Measurements from ENCODE around the gene EML4. TPM values are rescaled to one million over a fixed set of nuclear protein-coding genes. Genes with fewer than 3 reads are reported as not detected.
A peak's percentile ranks its signal among the peaks of the same experiment; 100 is the strongest.
"Not testable (repeated sequence)": the region's sequence is repeated elsewhere in the genome, so short reads cannot be mapped to it uniquely, and the experiment has no call there.

Gene EML4
- total RNA-seq, 3 donors from 2014 or later = 57.1 to 60.0 (median 58.2) TPM

DNA sequence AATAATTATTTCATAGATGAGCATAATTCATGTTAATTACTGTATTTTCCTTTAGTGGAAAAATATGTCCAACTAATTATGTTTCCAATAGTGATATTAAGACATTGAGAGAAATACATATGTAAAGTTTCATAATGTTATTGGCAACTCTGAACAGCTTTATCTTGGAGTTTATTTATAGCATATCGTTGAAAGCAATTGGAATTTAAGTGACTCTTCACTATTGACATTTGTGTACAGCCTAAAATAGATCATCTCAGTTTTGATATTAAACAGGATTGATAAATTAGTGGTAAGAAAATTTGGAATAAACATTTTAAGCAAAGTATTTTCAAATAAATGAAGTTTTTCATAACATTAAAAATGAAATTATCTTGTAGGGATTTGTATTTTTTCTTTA, 79.7 kb downstream of the EML4 start:
- Mint-ChIP-seq H3K9me3 (no peaks in the 10 kb centered on the region), H3K4me3 (no peak overlapping the region), H3K27me3 (ENCODE audit: low read depth) (no peaks in the 10 kb centered on the region), H3K36me3 (ENCODE audit: insufficient read depth) (peaks cover 43% of the 10 kb centered on the region), H3K4me1 (ENCODE audit: low read depth) (peaks cover 64% of the 10 kb centered on the region)
- ATAC-seq (no peak), DNase-seq (no peak)

DNA sequence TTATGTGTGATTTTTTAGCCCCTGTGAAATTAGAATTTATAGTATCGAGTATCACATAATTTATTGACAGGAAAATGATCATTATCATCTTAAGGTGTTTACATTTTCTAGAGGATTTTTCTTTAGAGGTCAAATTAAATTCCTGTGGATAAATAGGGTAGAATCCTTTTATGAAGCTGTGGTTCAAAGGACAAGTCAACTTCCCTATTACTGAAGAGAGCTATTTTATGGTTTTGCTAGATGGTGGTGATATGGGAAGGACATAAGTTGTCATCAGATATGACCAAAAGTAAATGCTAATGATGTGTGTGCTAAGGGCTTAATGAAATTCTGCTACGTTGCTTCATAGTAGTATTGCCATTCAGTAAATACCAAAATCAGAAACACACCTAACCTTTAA, 80.1 kb downstream of the EML4 start:
- H3K4me1 Mint-ChIP-seq (ENCODE audit: low read depth) = peaks cover 66% of the 10 kb centered on the region
- H3K9me3 Mint-ChIP-seq = no peaks in the 10 kb centered on the region
- no peak for DNase-seq
- no peak overlapping the region for H3K4me3 Mint-ChIP-seq
- no peak for ATAC-seq
- peaks cover 48% of the 10 kb centered on the region for H3K36me3 Mint-ChIP-seq (ENCODE audit: insufficient read depth)
- no peaks in the 10 kb centered on the region for H3K27me3 Mint-ChIP-seq (ENCODE audit: low read depth)

DNA sequence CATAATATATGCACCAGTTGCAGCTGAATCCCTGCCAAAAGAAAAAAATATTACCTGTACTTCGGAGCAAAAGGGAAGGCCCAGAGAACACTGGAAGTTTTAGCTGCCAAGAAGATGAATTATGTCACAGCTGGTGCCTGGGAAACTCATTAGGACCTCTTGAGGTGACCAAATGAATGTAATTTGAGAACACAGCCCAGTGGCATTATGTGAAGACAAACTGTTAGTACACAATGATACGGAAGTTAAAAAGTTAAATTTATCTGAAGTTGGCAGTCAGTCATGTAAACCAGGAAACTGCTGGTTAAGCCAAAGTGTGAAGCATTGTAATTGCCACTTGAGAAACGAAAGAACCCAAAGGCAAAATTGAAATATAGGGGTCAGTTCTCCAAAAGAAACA, 80.7 kb downstream of the EML4 start:
- Mint-ChIP-seq H3K27me3 (ENCODE audit: low read depth) (no peaks in the 10 kb centered on the region), H3K36me3 (ENCODE audit: insufficient read depth) (peaks cover 48% of the 10 kb centered on the region), H3K9me3 (no peaks in the 10 kb centered on the region), H3K4me3 (no peak overlapping the region), H3K4me1 (ENCODE audit: low read depth) (peaks cover 68% of the 10 kb centered on the region)
- no peak for ATAC-seq
- no peak for DNase-seq

DNA sequence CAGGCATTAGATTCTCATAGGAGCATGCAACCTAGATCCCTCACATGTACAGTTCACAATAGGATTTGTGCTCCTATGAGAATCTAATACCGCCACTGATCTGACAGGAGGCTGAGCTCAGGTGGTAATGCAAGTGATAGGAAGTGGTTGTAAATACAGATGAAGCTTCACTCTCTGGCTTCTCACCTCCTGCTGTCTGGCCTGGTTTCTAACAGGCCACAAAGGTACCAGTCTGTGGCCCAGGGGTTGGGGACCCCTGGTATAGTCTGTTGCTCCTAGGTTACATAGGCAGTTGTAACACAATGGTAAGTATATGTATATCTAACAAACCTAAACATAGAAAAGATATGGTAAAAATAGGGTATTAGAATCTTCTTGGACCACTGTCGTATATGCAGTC, 81.8 kb downstream of the EML4 start:
- no peak for DNase-seq
- Mint-ChIP-seq H3K27me3 (ENCODE audit: low read depth) (no peaks in the 10 kb centered on the region), H3K9me3 (no peaks in the 10 kb centered on the region), H3K36me3 (ENCODE audit: insufficient read depth) (peaks cover 47% of the 10 kb centered on the region), H3K4me3 (no peak overlapping the region), H3K4me1 (ENCODE audit: low read depth) (peaks cover 73% of the 10 kb centered on the region)
- ATAC-seq = peak in 1 of 2 donors; percentile 5

DNA sequence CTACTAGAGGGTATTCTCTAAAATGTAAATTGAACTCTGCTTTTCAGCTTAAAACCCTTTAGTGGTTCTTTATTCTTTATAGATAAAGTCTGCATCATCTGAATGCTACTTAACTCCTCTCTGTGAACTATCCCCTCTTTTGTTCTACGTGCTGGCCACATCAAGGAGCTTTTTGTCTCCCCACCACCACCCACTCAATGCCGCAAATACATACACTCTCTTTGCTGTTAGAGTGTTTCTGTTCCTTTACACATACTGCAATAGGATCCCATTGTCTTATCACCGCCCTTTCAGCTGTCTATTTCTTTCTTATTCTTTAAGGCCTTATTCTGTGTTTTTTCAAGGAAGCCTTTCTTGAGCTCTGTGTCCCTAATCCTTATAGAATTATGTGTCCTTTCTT, 83.3 kb downstream of the EML4 start:
- no peaks in the 10 kb centered on the region for H3K9me3 Mint-ChIP-seq
- peaks cover 76% of the 10 kb centered on the region for H3K4me1 Mint-ChIP-seq (ENCODE audit: low read depth)
- DNase-seq = no peak
- no peak overlapping the region for H3K4me3 Mint-ChIP-seq
- H3K36me3 Mint-ChIP-seq (ENCODE audit: insufficient read depth) = peaks cover 34% of the 10 kb centered on the region
- no peaks in the 10 kb centered on the region for H3K27me3 Mint-ChIP-seq (ENCODE audit: low read depth)
- ATAC-seq = peak; percentile 83 to 90

DNA sequence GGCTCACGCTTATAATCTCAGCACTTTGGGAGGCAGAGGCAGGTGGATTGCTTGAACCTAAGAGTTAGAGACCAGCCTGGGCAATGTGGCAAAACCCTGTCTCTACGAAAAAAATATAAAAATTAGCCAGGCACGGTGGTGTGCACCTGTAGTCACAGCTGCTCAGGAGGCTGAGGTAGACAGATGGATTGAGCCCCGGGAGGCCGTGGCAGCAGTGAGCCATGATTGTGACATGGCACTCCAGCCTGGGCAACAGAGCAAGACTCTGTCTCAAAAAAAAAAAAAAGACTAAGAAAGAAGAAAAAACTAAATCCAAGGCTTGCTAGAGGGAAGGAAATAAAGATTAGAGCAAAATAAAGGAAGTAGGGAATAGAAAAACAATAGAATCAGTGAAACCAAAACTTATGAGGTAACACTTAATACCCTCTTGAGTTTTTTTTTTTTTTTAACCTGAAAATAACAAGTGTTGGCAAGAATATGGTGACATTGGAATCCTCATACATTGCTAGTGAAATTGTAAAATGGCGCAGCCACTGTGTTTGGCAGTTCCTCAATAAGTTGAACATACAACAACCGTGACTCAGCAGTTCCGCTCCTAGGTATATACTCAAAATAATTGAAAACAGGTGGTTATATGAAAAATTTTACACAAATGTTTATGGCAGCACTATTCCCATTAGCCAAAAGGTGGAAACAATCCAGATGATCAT, 85.2 kb downstream of the EML4 start:
- no peak for ATAC-seq
- peaks cover 33% of the 10 kb centered on the region for H3K36me3 Mint-ChIP-seq (ENCODE audit: insufficient read depth)
- H3K4me1 Mint-ChIP-seq (ENCODE audit: low read depth) = peaks cover 72% of the 10 kb centered on the region
- no peak overlapping the region for H3K4me3 Mint-ChIP-seq
- H3K9me3 Mint-ChIP-seq = no peaks in the 10 kb centered on the region
- no peak for DNase-seq
- no peaks in the 10 kb centered on the region for H3K27me3 Mint-ChIP-seq (ENCODE audit: low read depth)

DNA sequence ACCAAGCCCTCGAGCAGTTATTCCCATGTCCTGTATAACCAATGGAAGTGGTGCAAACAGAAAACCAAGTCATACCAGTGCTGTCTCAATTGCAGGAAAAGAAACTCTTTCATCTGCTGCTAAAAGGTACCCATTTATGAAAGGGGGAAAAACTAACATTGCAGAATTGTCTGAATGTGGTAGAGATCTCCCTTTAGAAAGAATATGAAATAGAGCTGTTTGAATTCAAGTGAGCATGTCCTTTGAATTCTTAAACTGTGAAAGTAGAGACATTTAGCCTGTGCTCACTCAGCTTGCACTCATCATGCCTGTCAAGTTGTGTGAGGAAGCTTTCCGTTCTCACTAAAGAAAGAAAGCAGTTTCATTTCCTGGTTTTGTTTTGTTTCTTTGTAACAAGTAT, 87.4 kb downstream of the EML4 start:
- Mint-ChIP-seq H3K4me3 (no peak overlapping the region), H3K4me1 (ENCODE audit: low read depth) (peaks cover 53% of the 10 kb centered on the region), H3K36me3 (ENCODE audit: insufficient read depth) (peaks cover 29% of the 10 kb centered on the region)

DNA sequence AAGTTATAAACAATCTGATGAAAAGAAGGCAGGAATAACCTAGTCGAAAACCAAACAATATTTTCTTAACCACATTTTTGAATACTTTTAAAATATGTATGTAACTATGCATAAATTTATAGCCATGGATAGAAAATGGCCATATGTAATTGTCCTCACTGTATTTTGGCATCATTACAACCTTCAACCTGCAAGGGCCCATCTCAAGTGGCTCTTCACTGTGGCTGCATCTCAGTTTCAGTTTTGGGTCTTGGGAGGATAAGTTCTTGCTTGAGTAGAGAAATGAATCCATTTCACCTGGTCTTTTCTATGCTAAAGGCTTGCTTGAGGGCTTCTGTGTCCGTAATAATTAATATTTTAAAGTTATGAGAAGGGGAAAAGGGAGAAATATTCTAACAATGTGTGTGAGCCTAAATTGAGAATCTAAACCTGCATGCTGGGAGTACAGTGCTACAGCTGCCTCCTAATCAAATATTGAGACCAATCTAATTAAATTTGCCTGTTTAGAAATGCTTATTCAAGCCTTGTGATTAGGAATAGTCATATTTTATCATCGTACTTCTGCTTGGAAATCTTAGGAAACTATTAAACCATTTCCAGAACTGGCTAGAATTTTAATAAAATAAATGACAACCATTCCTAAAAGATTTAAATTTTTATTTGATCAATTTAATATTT, 92.5 kb downstream of the EML4 start:
- no peak for DNase-seq
- Mint-ChIP-seq H3K4me3 (no peak overlapping the region), H3K36me3 (ENCODE audit: insufficient read depth) (peaks cover 17% of the 10 kb centered on the region), H3K9me3 (no peaks in the 10 kb centered on the region), H3K4me1 (ENCODE audit: low read depth) (peaks cover 13% of the 10 kb centered on the region), H3K27me3 (ENCODE audit: low read depth) (no peaks in the 10 kb centered on the region)
- no peak for ATAC-seq

More for the DNA sequence above, 87.4 kb downstream of the EML4 start:
- no peak for DNase-seq
- H3K9me3 Mint-ChIP-seq = no peaks in the 10 kb centered on the region
- ATAC-seq = peak; percentile 52 to 57
- H3K27me3 Mint-ChIP-seq (ENCODE audit: low read depth) = no peaks in the 10 kb centered on the region

DNA sequence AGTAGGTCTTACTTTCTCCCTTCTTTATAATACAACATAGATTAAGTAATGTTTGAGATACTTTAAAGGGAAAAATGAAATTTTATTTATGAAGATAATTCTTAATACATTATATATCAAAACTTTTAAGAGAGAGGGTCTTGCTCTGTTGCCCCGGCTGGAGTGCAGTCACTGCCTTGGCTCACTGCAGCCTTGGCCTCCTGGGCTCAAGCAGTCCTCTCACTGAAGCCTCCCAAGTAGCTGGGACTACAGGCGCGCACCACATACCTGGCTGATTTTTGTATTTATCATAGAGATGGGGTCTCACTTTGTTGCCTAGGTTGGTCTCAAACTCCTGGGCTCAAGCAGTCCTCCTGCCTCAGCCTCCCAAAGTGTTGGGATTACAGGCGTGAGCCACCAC, 97.1 kb downstream of the EML4 start:
- ATAC-seq = no peak
- H3K9me3 Mint-ChIP-seq = no peaks in the 10 kb centered on the region
- H3K4me3 Mint-ChIP-seq = no peak overlapping the region

DNA sequence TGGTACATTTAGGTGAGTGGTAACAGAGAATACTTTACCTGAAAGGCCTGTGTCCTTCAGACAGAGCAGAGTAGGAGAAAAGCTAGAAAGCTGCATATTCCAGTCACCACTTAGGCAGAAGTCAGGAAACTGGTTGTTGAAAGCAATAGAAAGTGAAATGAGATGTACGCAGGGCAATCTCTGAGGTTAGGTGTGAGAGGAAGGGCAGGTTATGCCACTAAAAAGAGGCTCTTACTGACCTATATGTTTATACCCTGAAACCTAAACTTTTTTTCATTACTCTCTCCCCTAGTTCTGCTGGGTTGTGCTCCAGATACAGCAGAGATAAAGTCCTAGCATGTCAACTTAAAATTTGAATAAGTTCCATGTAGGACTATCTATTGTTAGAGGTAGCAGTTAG, 98.4 kb downstream of the EML4 start:
- H3K4me1 Mint-ChIP-seq (ENCODE audit: low read depth) = peaks cover 23% of the 10 kb centered on the region
- ATAC-seq = peak; percentile 40 to 43

More for the DNA sequence above, 97.1 kb downstream of the EML4 start:
- DNase-seq = no peak
- Mint-ChIP-seq H3K27me3 (ENCODE audit: low read depth) (no peaks in the 10 kb centered on the region), H3K36me3 (ENCODE audit: insufficient read depth) (peaks cover 23% of the 10 kb centered on the region), H3K4me1 (ENCODE audit: low read depth) (peaks cover 26% of the 10 kb centered on the region)

DNA sequence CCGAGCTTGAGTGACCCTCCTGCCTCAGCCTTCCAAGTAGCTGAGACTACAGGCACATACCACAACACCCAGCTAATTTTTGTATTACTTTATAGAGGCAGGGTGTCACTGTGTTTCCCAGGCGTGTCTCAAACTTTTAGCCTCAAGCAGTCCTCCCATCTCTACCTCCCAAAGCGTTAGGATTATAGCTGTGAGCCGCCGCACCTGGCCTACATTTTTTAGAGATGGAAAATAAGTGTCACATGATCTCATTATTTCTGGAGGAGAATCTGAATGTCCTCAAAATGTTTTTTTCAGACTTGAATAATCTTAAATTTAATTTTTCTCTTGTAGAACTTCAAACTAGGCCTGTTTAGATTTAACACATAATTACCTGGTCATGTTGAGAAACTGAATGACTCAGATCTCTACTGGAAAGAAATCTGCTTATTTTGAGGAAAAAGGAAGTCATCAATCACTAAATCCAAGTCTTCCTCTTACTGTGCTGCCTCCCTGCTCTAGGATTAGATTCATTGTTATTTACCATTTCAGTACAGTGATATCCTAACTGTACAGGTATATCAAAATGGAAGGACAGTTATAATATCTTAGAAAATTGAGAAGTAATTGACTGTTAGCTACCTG, 99.5 kb downstream of the EML4 start:
- DNase-seq (no peak), ATAC-seq (no peak)
- peaks cover 23% of the 10 kb centered on the region for H3K4me1 Mint-ChIP-seq (ENCODE audit: low read depth)
- H3K36me3 Mint-ChIP-seq (ENCODE audit: insufficient read depth) = peaks cover 13% of the 10 kb centered on the region
- H3K27me3 Mint-ChIP-seq (ENCODE audit: low read depth) = no peaks in the 10 kb centered on the region
- H3K4me3 Mint-ChIP-seq = no peak overlapping the region
- no peaks in the 10 kb centered on the region for H3K9me3 Mint-ChIP-seq

More for the DNA sequence above, 98.4 kb downstream of the EML4 start:
- H3K4me3 Mint-ChIP-seq = no peak overlapping the region
- H3K36me3 Mint-ChIP-seq (ENCODE audit: insufficient read depth) = peaks cover 17% of the 10 kb centered on the region
- no peaks in the 10 kb centered on the region for H3K9me3 Mint-ChIP-seq
- no peak for DNase-seq
- H3K27me3 Mint-ChIP-seq (ENCODE audit: low read depth) = no peaks in the 10 kb centered on the region

DNA sequence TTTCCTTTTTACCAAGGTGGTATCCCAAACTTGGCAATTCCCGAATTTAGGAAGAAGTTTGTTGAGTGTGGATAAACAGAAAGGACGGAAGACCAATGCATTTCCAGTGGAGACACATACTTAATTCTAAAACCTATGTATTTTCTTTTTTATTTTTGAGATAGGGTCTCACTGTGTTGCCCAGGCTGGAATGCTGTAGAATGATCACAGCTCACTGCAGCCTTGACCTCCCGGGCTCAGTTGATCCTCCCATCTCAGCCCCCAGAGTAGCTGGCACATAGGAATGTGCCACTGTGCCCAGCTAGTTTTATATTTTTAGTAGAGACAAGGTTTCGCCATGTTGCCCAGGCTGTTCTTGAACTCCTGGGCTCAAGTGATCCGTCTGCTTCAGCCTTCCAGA, 101.6 kb downstream of the EML4 start:
- no peak overlapping the region for H3K4me3 Mint-ChIP-seq
- DNase-seq (no peak), ATAC-seq (no peak)
- no peaks in the 10 kb centered on the region for H3K27me3 Mint-ChIP-seq (ENCODE audit: low read depth)
- peaks cover 15% of the 10 kb centered on the region for H3K36me3 Mint-ChIP-seq (ENCODE audit: insufficient read depth)
- H3K4me1 Mint-ChIP-seq (ENCODE audit: low read depth) = peaks cover 19% of the 10 kb centered on the region
- no peaks in the 10 kb centered on the region for H3K9me3 Mint-ChIP-seq

DNA sequence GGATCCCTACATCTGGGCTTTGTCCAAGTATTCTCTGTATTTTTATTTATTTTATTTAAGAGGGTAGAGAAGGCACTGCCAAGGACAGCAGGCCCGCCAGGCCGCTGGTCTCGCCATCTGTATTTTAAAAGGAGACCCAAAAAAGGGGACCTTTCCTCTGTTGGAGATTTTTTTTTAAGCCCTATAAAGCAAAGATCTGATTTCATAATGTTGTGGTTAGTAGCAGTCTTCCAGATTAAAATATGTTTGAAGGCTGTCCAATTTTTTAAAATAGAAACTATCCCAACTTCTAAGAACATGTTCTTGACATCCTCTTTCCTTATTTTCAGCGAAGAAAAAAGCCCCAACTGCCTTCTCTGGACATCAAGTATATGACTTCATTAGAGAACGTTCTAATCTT, 102.1 kb downstream of the EML4 start:
- H3K27me3 Mint-ChIP-seq (ENCODE audit: low read depth); ATAC-seq; DNase-seq; H3K4me3 Mint-ChIP-seq; H3K9me3 Mint-ChIP-seq: not testable (repeated sequence)
- Mint-ChIP-seq H3K4me1 (ENCODE audit: low read depth) (peaks cover 21% of the 10 kb centered on the region), H3K36me3 (ENCODE audit: insufficient read depth) (peaks cover 15% of the 10 kb centered on the region)

DNA sequence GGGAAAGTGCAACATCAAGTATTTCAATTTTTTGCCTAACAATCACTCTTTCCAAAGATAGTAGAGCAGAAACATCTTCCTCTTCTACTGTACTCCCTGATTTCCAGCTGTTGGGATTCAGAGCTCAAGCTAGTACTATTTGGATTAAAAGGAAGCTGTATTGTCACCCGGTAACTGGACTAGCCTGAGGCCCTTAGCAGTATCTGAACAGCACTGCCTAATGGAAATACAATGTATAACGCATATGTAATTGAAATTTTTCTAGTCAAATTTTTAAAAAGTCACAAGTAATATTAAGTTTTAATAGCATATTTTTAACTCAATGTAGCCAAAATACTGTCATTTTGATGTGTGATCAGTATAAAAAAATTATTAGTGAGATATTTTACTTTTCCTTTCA, 105.7 kb downstream of the EML4 start:
- no peaks in the 10 kb centered on the region for H3K27me3 Mint-ChIP-seq (ENCODE audit: low read depth)
- H3K4me1 Mint-ChIP-seq (ENCODE audit: low read depth) = peaks cover 9% of the 10 kb centered on the region
- H3K36me3 Mint-ChIP-seq (ENCODE audit: insufficient read depth) = peaks cover 22% of the 10 kb centered on the region
- no peaks in the 10 kb centered on the region for H3K9me3 Mint-ChIP-seq
- ATAC-seq (no peak), DNase-seq (no peak)
- H3K4me3 Mint-ChIP-seq = no peak overlapping the region
